ENCODE measurements around the gene TF. TPM values are rescaled to one million over a fixed set of nuclear protein-coding genes. Genes with fewer than 3 reads are reported as not detected.

TF gene
- total and polyA plus RNA-seq, 2 of the 8 experiments (the other 6 are each of a cell fraction or from before 2014, with no cell fraction given): 0.02 to 0.26 TPM

DNA sequence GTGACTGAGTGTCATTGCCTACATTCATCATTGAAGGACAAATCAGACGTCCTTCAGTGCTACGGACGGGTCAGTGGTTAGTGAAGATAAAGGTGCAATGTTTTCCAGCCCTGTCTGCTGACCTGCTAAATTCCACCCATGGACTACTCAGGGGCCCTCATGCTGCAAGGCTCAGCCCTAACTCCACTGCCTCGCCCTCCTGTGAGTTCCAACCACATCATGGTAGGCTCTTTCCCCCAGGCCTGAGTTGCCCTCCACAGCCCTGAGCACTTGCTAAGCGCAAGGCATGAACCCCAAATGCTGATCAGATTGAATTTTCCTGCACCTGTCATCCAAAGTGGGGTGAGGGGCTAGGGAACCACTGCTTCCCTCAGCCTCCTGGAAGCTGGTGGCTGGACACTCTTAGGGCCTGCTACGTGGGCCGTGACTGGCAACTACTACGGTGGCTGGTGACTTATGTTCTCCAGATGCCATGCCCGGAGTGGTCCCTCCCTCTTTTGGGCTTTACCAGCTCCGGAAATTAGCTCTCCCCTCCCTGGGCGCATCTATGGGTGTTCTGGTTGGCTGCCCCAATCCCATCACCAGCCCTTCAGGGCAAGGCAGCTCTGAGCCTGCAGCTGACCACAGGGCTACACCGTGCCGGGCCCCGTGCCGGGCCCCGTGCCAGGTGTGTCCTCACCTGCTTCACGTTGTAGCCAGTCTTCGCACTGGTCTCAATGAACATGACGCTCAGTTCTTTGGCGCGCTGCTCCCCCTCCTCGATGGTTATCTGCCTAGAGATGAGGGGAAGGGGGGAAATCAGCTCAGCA lies 91.5 kb downstream of the TF start (continued):
- TF ChIP-seq, protein P1, sequence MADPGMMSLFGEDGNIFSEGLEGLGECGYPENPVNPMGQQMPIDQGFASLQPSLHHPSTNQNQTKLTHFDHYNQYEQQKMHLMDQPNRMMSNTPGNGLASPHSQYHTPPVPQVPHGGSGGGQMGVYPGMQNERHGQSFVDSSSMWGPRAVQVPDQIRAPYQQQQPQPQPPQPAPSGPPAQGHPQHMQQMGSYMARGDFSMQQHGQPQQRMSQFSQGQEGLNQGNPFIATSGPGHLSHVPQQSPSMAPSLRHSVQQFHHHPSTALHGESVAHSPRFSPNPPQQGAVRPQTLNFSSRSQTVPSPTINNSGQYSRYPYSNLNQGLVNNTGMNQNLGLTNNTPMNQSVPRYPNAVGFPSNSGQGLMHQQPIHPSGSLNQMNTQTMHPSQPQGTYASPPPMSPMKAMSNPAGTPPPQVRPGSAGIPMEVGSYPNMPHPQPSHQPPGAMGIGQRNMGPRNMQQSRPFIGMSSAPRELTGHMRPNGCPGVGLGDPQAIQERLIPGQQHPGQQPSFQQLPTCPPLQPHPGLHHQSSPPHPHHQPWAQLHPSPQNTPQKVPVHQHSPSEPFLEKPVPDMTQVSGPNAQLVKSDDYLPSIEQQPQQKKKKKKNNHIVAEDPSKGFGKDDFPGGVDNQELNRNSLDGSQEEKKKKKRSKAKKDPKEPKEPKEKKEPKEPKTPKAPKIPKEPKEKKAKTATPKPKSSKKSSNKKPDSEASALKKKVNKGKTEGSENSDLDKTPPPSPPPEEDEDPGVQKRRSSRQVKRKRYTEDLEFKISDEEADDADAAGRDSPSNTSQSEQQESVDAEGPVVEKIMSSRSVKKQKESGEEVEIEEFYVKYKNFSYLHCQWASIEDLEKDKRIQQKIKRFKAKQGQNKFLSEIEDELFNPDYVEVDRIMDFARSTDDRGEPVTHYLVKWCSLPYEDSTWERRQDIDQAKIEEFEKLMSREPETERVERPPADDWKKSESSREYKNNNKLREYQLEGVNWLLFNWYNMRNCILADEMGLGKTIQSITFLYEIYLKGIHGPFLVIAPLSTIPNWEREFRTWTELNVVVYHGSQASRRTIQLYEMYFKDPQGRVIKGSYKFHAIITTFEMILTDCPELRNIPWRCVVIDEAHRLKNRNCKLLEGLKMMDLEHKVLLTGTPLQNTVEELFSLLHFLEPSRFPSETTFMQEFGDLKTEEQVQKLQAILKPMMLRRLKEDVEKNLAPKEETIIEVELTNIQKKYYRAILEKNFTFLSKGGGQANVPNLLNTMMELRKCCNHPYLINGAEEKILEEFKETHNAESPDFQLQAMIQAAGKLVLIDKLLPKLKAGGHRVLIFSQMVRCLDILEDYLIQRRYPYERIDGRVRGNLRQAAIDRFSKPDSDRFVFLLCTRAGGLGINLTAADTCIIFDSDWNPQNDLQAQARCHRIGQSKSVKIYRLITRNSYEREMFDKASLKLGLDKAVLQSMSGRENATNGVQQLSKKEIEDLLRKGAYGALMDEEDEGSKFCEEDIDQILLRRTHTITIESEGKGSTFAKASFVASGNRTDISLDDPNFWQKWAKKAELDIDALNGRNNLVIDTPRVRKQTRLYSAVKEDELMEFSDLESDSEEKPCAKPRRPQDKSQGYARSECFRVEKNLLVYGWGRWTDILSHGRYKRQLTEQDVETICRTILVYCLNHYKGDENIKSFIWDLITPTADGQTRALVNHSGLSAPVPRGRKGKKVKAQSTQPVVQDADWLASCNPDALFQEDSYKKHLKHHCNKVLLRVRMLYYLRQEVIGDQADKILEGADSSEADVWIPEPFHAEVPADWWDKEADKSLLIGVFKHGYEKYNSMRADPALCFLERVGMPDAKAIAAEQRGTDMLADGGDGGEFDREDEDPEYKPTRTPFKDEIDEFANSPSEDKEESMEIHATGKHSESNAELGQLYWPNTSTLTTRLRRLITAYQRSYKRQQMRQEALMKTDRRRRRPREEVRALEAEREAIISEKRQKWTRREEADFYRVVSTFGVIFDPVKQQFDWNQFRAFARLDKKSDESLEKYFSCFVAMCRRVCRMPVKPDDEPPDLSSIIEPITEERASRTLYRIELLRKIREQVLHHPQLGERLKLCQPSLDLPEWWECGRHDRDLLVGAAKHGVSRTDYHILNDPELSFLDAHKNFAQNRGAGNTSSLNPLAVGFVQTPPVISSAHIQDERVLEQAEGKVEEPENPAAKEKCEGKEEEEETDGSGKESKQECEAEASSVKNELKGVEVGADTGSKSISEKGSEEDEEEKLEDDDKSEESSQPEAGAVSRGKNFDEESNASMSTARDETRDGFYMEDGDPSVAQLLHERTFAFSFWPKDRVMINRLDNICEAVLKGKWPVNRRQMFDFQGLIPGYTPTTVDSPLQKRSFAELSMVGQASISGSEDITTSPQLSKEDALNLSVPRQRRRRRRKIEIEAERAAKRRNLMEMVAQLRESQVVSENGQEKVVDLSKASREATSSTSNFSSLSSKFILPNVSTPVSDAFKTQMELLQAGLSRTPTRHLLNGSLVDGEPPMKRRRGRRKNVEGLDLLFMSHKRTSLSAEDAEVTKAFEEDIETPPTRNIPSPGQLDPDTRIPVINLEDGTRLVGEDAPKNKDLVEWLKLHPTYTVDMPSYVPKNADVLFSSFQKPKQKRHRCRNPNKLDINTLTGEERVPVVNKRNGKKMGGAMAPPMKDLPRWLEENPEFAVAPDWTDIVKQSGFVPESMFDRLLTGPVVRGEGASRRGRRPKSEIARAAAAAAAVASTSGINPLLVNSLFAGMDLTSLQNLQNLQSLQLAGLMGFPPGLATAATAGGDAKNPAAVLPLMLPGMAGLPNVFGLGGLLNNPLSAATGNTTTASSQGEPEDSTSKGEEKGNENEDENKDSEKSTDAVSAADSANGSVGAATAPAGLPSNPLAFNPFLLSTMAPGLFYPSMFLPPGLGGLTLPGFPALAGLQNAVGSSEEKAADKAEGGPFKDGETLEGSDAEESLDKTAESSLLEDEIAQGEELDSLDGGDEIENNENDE (IDR thresholded peaks at IDR 0.05; ENCODE audit: insufficient replicate concordance, low read length): no peak
- TF ChIP-seq HDAC2 (IDR thresholded peaks at IDR 0.05; ENCODE audit: borderline replicate concordance in 1 of 2, low read depth in 2 of 2, low read length in 2 of 2): no peak
- TF ChIP-seq EP300 (IDR thresholded peaks at IDR 0.05; ENCODE audit: borderline replicate concordance in 1 of 2, low read depth in 2 of 2, low read length in 2 of 2): no peak
- no peak for TF ChIP-seq CHD2 (IDR thresholded peaks at IDR 0.05; ENCODE audit: low read length)
- no peak for TF ChIP-seq GTF2F1 (IDR thresholded peaks at IDR 0.05; ENCODE audit: borderline replicate concordance, low read depth, low read length)
- TF ChIP-seq KDM4A (IDR thresholded peaks at IDR 0.05; ENCODE audit: low read depth, low read length, severe bottlenecking): no peak
- TF ChIP-seq, protein P2, sequence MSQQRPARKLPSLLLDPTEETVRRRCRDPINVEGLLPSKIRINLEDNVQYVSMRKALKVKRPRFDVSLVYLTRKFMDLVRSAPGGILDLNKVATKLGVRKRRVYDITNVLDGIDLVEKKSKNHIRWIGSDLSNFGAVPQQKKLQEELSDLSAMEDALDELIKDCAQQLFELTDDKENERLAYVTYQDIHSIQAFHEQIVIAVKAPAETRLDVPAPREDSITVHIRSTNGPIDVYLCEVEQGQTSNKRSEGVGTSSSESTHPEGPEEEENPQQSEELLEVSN (IDR thresholded peaks at IDR 0.05): no peak
- no peak for TF ChIP-seq GABPA (IDR thresholded peaks at IDR 0.05; ENCODE audit: borderline replicate concordance, insufficient read depth, low read length)
